ENCODE data around the gene TCL1A.

DNA sequence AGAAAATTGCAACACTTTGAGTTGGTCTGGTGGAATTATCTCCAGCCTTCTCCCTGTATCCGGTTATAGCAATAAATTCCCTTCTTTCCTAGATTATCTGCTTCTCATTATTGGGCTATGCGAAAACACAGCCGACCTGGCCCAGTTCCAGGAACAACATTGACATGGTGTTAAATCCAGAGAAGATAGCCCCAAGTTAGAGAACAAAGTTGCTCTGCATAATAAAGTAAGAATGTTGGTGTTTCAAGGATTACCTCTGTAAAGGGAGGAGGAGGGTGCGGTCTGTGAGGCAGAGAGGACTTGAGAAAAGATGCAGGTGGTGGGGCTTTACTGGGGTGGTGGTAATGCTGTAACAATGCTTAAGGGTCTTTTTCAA is 12.1 kb downstream of the TCL1A start:
- TF ChIP-seq, protein P1, sequence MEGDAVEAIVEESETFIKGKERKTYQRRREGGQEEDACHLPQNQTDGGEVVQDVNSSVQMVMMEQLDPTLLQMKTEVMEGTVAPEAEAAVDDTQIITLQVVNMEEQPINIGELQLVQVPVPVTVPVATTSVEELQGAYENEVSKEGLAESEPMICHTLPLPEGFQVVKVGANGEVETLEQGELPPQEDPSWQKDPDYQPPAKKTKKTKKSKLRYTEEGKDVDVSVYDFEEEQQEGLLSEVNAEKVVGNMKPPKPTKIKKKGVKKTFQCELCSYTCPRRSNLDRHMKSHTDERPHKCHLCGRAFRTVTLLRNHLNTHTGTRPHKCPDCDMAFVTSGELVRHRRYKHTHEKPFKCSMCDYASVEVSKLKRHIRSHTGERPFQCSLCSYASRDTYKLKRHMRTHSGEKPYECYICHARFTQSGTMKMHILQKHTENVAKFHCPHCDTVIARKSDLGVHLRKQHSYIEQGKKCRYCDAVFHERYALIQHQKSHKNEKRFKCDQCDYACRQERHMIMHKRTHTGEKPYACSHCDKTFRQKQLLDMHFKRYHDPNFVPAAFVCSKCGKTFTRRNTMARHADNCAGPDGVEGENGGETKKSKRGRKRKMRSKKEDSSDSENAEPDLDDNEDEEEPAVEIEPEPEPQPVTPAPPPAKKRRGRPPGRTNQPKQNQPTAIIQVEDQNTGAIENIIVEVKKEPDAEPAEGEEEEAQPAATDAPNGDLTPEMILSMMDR (optimal IDR thresholded peaks at IDR 0.05 in 1 of 3, IDR thresholded peaks at IDR 0.05 in 1 of 3, conservative IDR thresholded peaks at IDR 0.05 in 1 of 3; ENCODE audit: extremely low read depth in 1 of 3, insufficient read depth in 2 of 3, low read length in 3 of 3): no peak
- TF ChIP-seq EZH2 (IDR thresholded peaks at IDR 0.05; ENCODE audit: low read length): no peak

All from keratinocyte (primary cell).